Measurements from ENCODE around the gene RABGAP1L.
"Not testable (repeated sequence)": the region's sequence is repeated elsewhere in the genome, so short reads cannot be mapped to it uniquely, and the experiment has no call there.

Gene RABGAP1L

GRCh38 chr1:174786358-174786757, 627.0 kb downstream of the RABGAP1L start:
- no peak for DNase-seq

- no peak for DNase-seq
Measured at GRCh38 chr1:174786760-174787159, 627.4 kb downstream of the RABGAP1L start.

GRCh38 chr1:174788981-174789380, 629.7 kb downstream of the RABGAP1L start:
- DNase-seq: no peak

GRCh38 chr1:174789399-174789798, 630.1 kb downstream of the RABGAP1L start:
- DNase-seq: no peak

GRCh38 chr1:174791863-174792262, 632.5 kb downstream of the RABGAP1L start:
- no peak for DNase-seq

GRCh38 chr1:174794861-174795260, 635.5 kb downstream of the RABGAP1L start:
- DNase-seq: no peak

GRCh38 chr1:174795806-174796205, 636.5 kb downstream of the RABGAP1L start:
- DNase-seq: no peak

- DNase-seq: no peak
Measured at GRCh38 chr1:174797398-174797797, 638.1 kb downstream of the RABGAP1L start.

GRCh38 chr1:174799136-174799479, 639.8 kb downstream of the RABGAP1L start:
- no peak for DNase-seq

GRCh38 chr1:174800216-174800851, 641.0 kb downstream of the RABGAP1L start:
- no peak for DNase-seq

- no peak for DNase-seq
Measured at GRCh38 chr1:174800876-174801275, 641.6 kb downstream of the RABGAP1L start.

GRCh38 chr1:174809755-174810280, 650.5 kb downstream of the RABGAP1L start:
- DNase-seq: no peak

GRCh38 chr1:174812016-174812415, 652.7 kb downstream of the RABGAP1L start:
- no peak for DNase-seq

- DNase-seq: no peak
Measured at GRCh38 chr1:174812656-174813055, 653.3 kb downstream of the RABGAP1L start.

- DNase-seq: no peak
Measured at GRCh38 chr1:174815036-174815435, 655.7 kb downstream of the RABGAP1L start.

- no peak for DNase-seq
Measured at GRCh38 chr1:174815474-174815908, 656.2 kb downstream of the RABGAP1L start.

- not testable (repeated sequence) for DNase-seq
Measured at GRCh38 chr1:174816621-174817020, 657.3 kb downstream of the RABGAP1L start.

- no peak for DNase-seq
Measured at GRCh38 chr1:174818014-174818616, 658.8 kb downstream of the RABGAP1L start.

GRCh38 chr1:174818951-174819350, 659.6 kb downstream of the RABGAP1L start:
- DNase-seq: no peak

- DNase-seq: no peak
Measured at GRCh38 chr1:174819596-174819995, 660.3 kb downstream of the RABGAP1L start.

- DNase-seq: no peak
Measured at GRCh38 chr1:174825127-174825526, 665.8 kb downstream of the RABGAP1L start.

GRCh38 chr1:174825806-174826205, 666.5 kb downstream of the RABGAP1L start:
- DNase-seq: no peak

- DNase-seq: no peak
Measured at GRCh38 chr1:174828264-174828663, 668.9 kb downstream of the RABGAP1L start.

- DNase-seq: no peak
Measured at GRCh38 chr1:174829990-174830389, 670.7 kb downstream of the RABGAP1L start.

GRCh38 chr1:174836543-174836942, 677.2 kb downstream of the RABGAP1L start:
- no peak for DNase-seq
